G401 (cell line): ENCODE data around the gene BCL2A1. TPM values are rescaled to one million over a fixed set of nuclear protein-coding genes. Genes with fewer than 3 reads are reported as not detected.
"Not testable (repeated sequence)": the region's sequence is repeated elsewhere in the genome, so short reads cannot be mapped to it uniquely, and the experiment has no call there.

Source experiments
- DNase-seq: peaks from one replicate; pipeline ENCODE4 v3.0.0-alpha.2; 2015; ENCODE audit warnings: low spot score
- in situ Hi-C: cut with HindIII; loops from 2 replicates; pipeline ENCODE4 v1.10.0; 2016; ENCODE audit warnings: low sequenced_read_pairs, mixed read lengths
- total RNA-seq: library from RNA; depleted of rRNA; stranded (reverse); fragments of >200 nt; shearing (Covaris generic); gene quantifications from 2 replicates; pipeline ENCODE4 v1.2.3, GENCODE V29; 2014

The BCL2A1 gene
- total RNA-seq, 1 experiment from 2014 or later: not detected

GRCh38 chr15:79965846-79966630, 5.0 kb downstream of the BCL2A1 start:
- in situ Hi-C loops: no loop called here
- DNase-seq: no peak

- in situ Hi-C loops: no loop called here
- DNase-seq: no peak
Observed at GRCh38 chr15:79964232-79964805, 6.7 kb downstream of the BCL2A1 start.

- in situ Hi-C loops, DNase-seq: not testable (repeated sequence)
Observed at GRCh38 chr15:79962921-79963320, 8.1 kb downstream of the BCL2A1 start.

- in situ Hi-C loops: no loop called here
- DNase-seq: no peak
Observed at GRCh38 chr15:79962178-79962577, 8.8 kb downstream of the BCL2A1 start.

- no peak for DNase-seq
- in situ Hi-C loops: no loop called here
Observed at GRCh38 chr15:79960502-79961212, 10.3 kb downstream of the BCL2A1 start.

- in situ Hi-C loops: no loop called here
- no peak for DNase-seq
Observed at GRCh38 chr15:79957741-79958140, 13.3 kb downstream of the BCL2A1 start.

- no peak for DNase-seq
- in situ Hi-C loops: no loop called here
Observed at GRCh38 chr15:79956354-79956939, 14.5 kb downstream of the BCL2A1 start.

- in situ Hi-C loops: no loop called here
- no peak for DNase-seq
Observed at GRCh38 chr15:79954661-79955060, 16.3 kb downstream of the BCL2A1 start.

- DNase-seq: no peak
Observed at GRCh38 chr15:79953951-79954444, 17.0 kb downstream of the BCL2A1 start.

GRCh38 chr15:79952329-79952728, 18.7 kb downstream of the BCL2A1 start:
- in situ Hi-C loops: no loop called here
- DNase-seq: no peak

More at GRCh38 chr15:79953951-79954444, 17.0 kb downstream of the BCL2A1 start:
- in situ Hi-C loops: no loop called here

- no peak for DNase-seq
- in situ Hi-C loops: no loop called here
Observed at GRCh38 chr15:79950247-79950646, 20.7 kb downstream of the BCL2A1 start.

- no peak for DNase-seq
- in situ Hi-C loops: no loop called here
Observed at GRCh38 chr15:79948761-79949160, 22.2 kb downstream of the BCL2A1 start.

- in situ Hi-C loops: no loop called here
- DNase-seq: no peak
Observed at GRCh38 chr15:79948095-79948695, 22.8 kb downstream of the BCL2A1 start.

GRCh38 chr15:79947009-79947408, 24.0 kb downstream of the BCL2A1 start:
- no peak for DNase-seq
- in situ Hi-C loops: no loop called here

- in situ Hi-C loops: no loop called here
- DNase-seq: no peak
Observed at GRCh38 chr15:79944622-79945021, 26.4 kb downstream of the BCL2A1 start.

GRCh38 chr15:79943820-79944219, 27.2 kb downstream of the BCL2A1 start:
- no peak for DNase-seq
- in situ Hi-C loops: no loop called here

- DNase-seq: no peak
- in situ Hi-C loops: no loop called here
Observed at GRCh38 chr15:79942741-79943481, 28.1 kb downstream of the BCL2A1 start.

GRCh38 chr15:79939399-79939798, 31.6 kb downstream of the BCL2A1 start:
- in situ Hi-C loops: no loop called here

GRCh38 chr15:79938143-79938542, 32.9 kb downstream of the BCL2A1 start:
- in situ Hi-C loops: no loop called here
- no peak for DNase-seq

More at GRCh38 chr15:79939399-79939798, 31.6 kb downstream of the BCL2A1 start:
- DNase-seq: no peak
